Measurements from ENCODE around the gene SKOR1. TPM values are rescaled to one million over a fixed set of nuclear protein-coding genes. Genes with fewer than 3 reads are reported as not detected.

Gene SKOR1
- total RNA-seq, 2 experiments from 2014 or later: 1.0 to 1.5 TPM

DNA sequence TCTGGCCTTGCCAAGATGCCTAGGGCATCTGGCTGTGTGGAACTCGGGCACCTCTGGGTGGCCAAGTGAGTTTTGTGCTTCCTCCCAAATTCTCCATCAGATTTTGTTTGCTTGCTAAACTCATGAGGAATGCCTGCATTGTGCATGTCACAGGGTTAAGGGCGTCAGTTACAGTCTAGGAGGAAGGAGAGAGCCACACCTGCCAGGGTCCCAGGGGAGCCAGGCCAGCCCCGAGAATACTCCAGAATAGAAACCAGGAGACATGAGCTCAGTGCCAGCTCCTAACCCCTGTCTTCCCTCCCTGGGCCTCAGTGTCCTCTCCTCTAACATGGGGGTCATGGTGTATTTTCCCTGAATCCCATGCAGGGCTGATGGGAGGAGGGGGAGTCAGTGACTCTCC, 22.0 kb upstream of the SKOR1 start:
- DNase-seq (ENCODE audit: low spot score): peak; percentile 57
- Histone ChIP-seq H3K4me2 (ENCODE audit: low read length) (peak overlapping the region; percentile 65), H3K9me2 (ENCODE audit: insufficient read depth, low read length) (no peaks in the 10 kb centered on the region), H3K4me3 (ENCODE audit: low read depth, low read length, poor library complexity, severe bottlenecking) (peak overlapping the region; percentile 12), H3K79me2 (ENCODE audit: insufficient read depth, low read depth, low read length) (no peaks in the 10 kb centered on the region), H3K36me3 (ENCODE audit: insufficient read depth, low read length) (no peaks in the 10 kb centered on the region), H4K20me1 (ENCODE audit: insufficient read depth, low read length) (no peaks in the 10 kb centered on the region), H2AFZ (ENCODE audit: low read length) (no peak overlapping the region), H3K27ac (ENCODE audit: low read depth, low read length, poor library complexity, severe bottlenecking) (peak overlapping the region; percentile 8), H3K9me3 (ENCODE audit: low read length) (no peaks in the 10 kb centered on the region), H3K4me1 (ENCODE audit: insufficient read depth, low read length, poor library complexity, severe bottlenecking) (peaks cover 54% of the 10 kb centered on the region)
- intact Hi-C loops (cut with micrococcal nuclease; ENCODE audit: unreplicated experiment): no loop called here
- POLR2A ChIA-PET: no interaction called here
- no peak for TF ChIP-seq EZH2phosphoT487 (IDR thresholded peaks at IDR 0.05; ENCODE audit: borderline replicate concordance, low read depth, low read length)
- no peak for TF ChIP-seq CTCF (conservative IDR thresholded peaks at IDR 0.05; ENCODE audit: low read length)
- CTCF ChIA-PET (ENCODE audit: unreplicated experiment): no interaction called here
- BruUV-seq (replicated peaks): no TSS peak

GRCh38 chr15:67803996-67804843, 21.1 kb upstream of the SKOR1 start:
- no peak for TF ChIP-seq CTCF (conservative IDR thresholded peaks at IDR 0.05; ENCODE audit: low read length)
- no peak for TF ChIP-seq EZH2phosphoT487 (IDR thresholded peaks at IDR 0.05; ENCODE audit: borderline replicate concordance, low read depth, low read length)
- BruUV-seq (replicated peaks): no TSS peak

GRCh38 chr15:67805008-67805665, 20.2 kb upstream of the SKOR1 start:
- no peaks in the 10 kb centered on the region for H4K20me1 ChIP-seq (ENCODE audit: insufficient read depth, low read length)
- H3K9me3 ChIP-seq (ENCODE audit: low read length): no peaks in the 10 kb centered on the region
- BruUV-seq (replicated peaks): no TSS peak
- no peak overlapping the region for H2AFZ ChIP-seq (ENCODE audit: low read length)
- peak overlapping the region; percentile 47; the same call in 1 of the 2 replicates for H3K4me2 ChIP-seq (ENCODE audit: low read length)
- POLR2A ChIA-PET: no interaction called here
- TF ChIP-seq EZH2phosphoT487 (IDR thresholded peaks at IDR 0.05; ENCODE audit: borderline replicate concordance, low read depth, low read length) (no peak), CTCF (conservative IDR thresholded peaks at IDR 0.05; ENCODE audit: low read length) (no peak)
- H3K4me1 ChIP-seq (ENCODE audit: insufficient read depth, low read length, poor library complexity, severe bottlenecking): peaks cover 42% of the 10 kb centered on the region
- H3K9me2 ChIP-seq (ENCODE audit: insufficient read depth, low read length): no peaks in the 10 kb centered on the region
- intact Hi-C loops (cut with micrococcal nuclease; ENCODE audit: unreplicated experiment): no loop called here
- H3K4me3 ChIP-seq (ENCODE audit: low read depth, low read length, poor library complexity, severe bottlenecking): no peak overlapping the region
- no peak for DNase-seq (ENCODE audit: low spot score)
- H3K79me2 ChIP-seq (ENCODE audit: insufficient read depth, low read depth, low read length): no peaks in the 10 kb centered on the region
- CTCF ChIA-PET (ENCODE audit: unreplicated experiment): no interaction called here
- H3K27ac ChIP-seq (ENCODE audit: low read depth, low read length, poor library complexity, severe bottlenecking): peak overlapping the region; percentile 35
- H3K36me3 ChIP-seq (ENCODE audit: insufficient read depth, low read length): no peaks in the 10 kb centered on the region

More at GRCh38 chr15:67803996-67804843, 21.1 kb upstream of the SKOR1 start:
- peak overlapping the region; percentile 8 for H3K27ac ChIP-seq (ENCODE audit: low read depth, low read length, poor library complexity, severe bottlenecking)
- peak overlapping the region; percentile 65 for H3K4me2 ChIP-seq (ENCODE audit: low read length)
- no peaks in the 10 kb centered on the region for H3K36me3 ChIP-seq (ENCODE audit: insufficient read depth, low read length)
- no peaks in the 10 kb centered on the region for H4K20me1 ChIP-seq (ENCODE audit: insufficient read depth, low read length)
- H3K4me3 ChIP-seq (ENCODE audit: low read depth, low read length, poor library complexity, severe bottlenecking): no peak overlapping the region
- H3K79me2 ChIP-seq (ENCODE audit: insufficient read depth, low read depth, low read length): no peaks in the 10 kb centered on the region
- CTCF ChIA-PET (ENCODE audit: unreplicated experiment): no interaction called here
- intact Hi-C loops (cut with micrococcal nuclease; ENCODE audit: unreplicated experiment): no loop called here
- H3K9me2 ChIP-seq (ENCODE audit: insufficient read depth, low read length): no peaks in the 10 kb centered on the region
- H2AFZ ChIP-seq (ENCODE audit: low read length): no peak overlapping the region
- H3K4me1 ChIP-seq (ENCODE audit: insufficient read depth, low read length, poor library complexity, severe bottlenecking): peaks cover 52% of the 10 kb centered on the region
- POLR2A ChIA-PET: no interaction called here
- no peaks in the 10 kb centered on the region for H3K9me3 ChIP-seq (ENCODE audit: low read length)
- DNase-seq (ENCODE audit: low spot score): no peak

All from OCI-LY7 (cell line).